RWPE1 (cell line): Measurements from ENCODE around the gene OR52I2.

Source experiments
- CTCF ChIA-PET: fragments of 350-600 bp; sonication (Branson Sonifier 250); formaldehyde crosslinking; extraction: SDS; loops from one replicate; lab custom pipeline; 2021; lab: Yijun Ruan, JAX
- POLR2A ChIA-PET: fragments of 400-600 bp; formaldehyde crosslinking; extraction: SDS; loops from one replicate; lab custom pipeline; 2020; ENCODE audit warnings: antibody characterized with exemption; ENCODE audit not compliant: low non-redundant PET; lab: Yijun Ruan, JAX
- DNase-seq: peaks from one replicate; pipeline ENCODE4 v3.0.0; 2012; ENCODE audit warnings: low spot score
- H3K27ac ChIP-seq: fragments of 450-650 bp; 2 replicates; pipeline ENCODE4 v1.5.1; 2017
- TF ChIP-seq, protein P1 (sequence below): fragments of 450-650 bp; conservative IDR thresholded peaks from 2 replicates; pipeline ENCODE4 v1.5.1; 2017; ENCODE audit warnings: low read depth, mild to moderate bottlenecking

Gene OR52I2

DNA sequence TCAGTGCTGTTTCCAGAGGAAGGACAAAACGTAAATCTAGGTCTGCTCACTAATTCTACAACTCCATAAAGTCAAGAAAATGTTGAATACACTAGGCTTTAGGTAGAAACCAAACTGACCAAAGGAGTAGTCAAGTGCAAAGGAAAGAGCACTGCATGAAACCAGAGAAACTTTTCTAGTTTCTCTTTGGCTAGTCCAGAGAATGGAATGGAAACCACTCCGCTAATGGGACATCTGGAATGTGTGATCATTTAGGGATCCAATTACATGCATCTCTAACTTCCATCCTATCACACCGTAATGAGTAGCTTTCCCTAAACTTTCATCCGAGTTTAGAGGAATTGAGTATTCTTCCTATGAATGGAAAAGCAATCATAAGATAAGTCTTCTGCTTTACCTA lies 34.1 kb upstream of the OR52I2 start:
- CTCF ChIA-PET, result interaction anchor here (0.6 to 1.7 kb wide), 2 partner anchors 9 to 360 kb away, joined by 3 to 6 read pairs; no protein-coding TSS in a partner anchor
- no peak for DNase-seq
- TF ChIP-seq, protein P1, sequence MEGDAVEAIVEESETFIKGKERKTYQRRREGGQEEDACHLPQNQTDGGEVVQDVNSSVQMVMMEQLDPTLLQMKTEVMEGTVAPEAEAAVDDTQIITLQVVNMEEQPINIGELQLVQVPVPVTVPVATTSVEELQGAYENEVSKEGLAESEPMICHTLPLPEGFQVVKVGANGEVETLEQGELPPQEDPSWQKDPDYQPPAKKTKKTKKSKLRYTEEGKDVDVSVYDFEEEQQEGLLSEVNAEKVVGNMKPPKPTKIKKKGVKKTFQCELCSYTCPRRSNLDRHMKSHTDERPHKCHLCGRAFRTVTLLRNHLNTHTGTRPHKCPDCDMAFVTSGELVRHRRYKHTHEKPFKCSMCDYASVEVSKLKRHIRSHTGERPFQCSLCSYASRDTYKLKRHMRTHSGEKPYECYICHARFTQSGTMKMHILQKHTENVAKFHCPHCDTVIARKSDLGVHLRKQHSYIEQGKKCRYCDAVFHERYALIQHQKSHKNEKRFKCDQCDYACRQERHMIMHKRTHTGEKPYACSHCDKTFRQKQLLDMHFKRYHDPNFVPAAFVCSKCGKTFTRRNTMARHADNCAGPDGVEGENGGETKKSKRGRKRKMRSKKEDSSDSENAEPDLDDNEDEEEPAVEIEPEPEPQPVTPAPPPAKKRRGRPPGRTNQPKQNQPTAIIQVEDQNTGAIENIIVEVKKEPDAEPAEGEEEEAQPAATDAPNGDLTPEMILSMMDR, result no peak
- no peak overlapping the region for H3K27ac ChIP-seq
- POLR2A ChIA-PET, result no interaction called here

DNA sequence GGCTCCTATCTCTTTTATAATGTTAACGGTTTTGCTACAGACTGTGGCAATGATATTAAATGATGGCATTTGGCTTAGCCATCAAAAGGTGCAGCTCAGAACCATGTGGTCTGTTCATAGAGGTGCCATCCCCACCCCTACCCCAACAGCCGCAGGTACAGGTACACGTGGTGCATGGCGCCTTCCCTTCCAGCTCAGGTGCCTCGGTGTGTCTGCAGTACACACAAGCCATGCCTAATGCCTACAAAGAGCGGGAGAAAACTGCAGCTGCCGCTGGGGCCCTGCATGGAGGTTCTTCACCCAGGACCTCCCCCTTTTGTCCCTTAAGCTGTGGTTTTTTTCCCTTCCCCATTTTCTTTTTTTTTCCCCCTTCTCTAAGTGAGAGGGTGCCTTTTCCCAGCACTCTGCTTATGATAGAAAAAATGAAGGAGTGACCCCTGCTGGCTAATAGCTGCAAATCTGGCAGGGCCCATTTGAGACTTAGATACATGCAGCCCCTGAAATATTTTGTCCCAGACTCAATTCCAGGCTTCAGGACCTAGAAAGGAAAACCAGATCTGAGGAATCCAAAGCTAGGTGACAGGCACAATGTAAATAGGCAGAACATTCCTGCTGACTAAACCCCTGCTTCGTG lies 30.1 kb upstream of the OR52I2 start:
- DNase-seq, result no peak
- ChIA-PET POLR2A (no interaction called here), CTCF (interaction anchor here (0.6 kb wide), 1 partner anchor 787 kb away, joined by 3 read pairs; no protein-coding TSS in a partner anchor)
- H3K27ac ChIP-seq, result no peak overlapping the region
- TF ChIP-seq, protein P1, result no peak

DNA sequence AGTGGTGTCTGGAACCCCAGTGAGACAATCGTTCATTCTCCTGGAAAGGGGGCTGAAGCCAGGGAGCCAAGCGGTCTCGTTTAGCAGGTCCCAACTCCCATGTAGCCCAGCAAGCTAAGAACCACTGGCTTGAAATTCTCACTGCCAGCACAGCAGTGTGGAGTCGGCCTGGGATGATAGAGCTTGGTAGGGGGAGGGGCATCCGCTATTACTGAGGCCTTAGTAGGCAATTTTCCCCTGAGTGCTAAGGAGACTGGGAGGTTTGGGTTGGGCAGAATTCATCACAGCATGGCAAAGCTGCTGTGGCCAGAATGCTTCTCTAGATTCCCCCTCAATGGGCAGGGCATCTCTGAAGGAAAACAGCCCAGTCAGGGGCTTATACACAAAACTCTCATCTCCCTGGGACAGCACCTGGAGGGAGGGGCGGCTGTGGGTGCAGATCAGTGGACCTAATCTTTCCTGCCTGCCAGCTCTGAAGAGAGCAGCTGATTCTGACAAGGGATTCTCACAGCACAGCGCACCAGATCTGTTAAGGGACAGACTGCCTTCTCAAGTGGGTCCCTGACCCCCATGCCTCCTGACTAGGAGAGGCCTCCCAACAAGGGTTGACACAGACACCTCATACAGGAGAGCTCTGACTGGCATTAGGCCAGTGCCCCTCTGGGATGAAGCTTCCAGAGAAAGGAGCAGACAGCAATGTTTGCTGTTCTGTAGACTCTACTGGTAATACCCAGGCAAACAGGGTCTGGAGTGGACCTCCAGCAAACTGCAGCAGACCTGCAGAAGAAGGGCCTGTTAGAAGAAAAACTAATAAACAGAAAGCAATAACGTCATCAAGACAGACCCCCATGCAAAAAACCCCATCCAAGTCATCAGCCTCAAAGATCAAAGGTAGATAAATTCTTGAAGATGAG lies 21.8 kb upstream of the OR52I2 start:
- ChIA-PET POLR2A (no interaction called here), CTCF (interaction anchor here (0.7 to 1.0 kb wide), 3 partner anchors 21 to 382 kb away, joined by 3 read pairs; no protein-coding TSS in a partner anchor)
- TF ChIP-seq, protein P1, result no peak
- H3K27ac ChIP-seq, result no peak overlapping the region
- no peak for DNase-seq

DNA sequence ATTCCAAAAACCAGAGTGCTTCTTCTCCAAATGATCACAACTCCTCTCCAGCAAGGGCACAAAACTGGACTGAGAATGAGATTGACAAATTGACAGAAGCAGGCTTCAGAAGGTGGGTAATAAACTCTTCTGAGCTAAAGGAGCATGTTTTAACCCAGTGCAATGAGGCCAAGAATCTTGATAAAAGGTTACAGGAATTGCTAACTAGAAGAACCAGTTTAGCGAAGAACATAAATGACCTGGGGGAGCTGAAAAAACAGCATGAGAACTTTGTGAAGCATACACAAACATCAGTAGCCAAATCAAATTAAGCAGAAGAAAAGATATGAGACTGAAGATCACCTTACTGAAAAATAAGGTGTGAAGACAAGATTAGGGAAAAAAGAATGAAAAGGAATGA lies 21.1 kb upstream of the OR52I2 start:
- H3K27ac ChIP-seq, result no peak overlapping the region
- DNase-seq, result no peak
- TF ChIP-seq, protein P1, result no peak
- CTCF ChIA-PET, result interaction anchor here (0.7 to 1.0 kb wide), 2 partner anchors 21 to 382 kb away, joined by 3 read pairs; no protein-coding TSS in a partner anchor
- POLR2A ChIA-PET, result no interaction called here

DNA sequence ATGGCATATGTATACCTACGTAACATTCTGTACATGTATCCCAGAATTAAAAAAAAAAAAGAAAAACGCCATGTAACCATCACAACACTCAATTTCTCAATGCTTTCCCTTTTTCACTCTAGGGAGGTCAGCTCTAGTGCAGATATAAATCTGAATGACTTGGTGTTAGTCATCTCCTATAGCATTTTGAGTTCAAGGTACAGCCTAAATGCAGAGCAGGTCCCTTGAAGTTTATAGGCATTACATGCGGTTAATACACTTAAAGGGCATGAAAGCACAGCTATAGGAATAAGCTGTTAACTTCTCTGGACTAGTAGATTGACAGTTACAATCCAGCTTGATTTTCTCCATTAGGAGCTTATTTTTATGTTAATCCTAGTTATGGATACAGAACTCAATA lies 16.2 kb upstream of the OR52I2 start:
- TF ChIP-seq, protein P1, result no peak
- ChIA-PET CTCF (no interaction called here), POLR2A (no interaction called here)
- no peak for DNase-seq
- no peak overlapping the region for H3K27ac ChIP-seq

DNA sequence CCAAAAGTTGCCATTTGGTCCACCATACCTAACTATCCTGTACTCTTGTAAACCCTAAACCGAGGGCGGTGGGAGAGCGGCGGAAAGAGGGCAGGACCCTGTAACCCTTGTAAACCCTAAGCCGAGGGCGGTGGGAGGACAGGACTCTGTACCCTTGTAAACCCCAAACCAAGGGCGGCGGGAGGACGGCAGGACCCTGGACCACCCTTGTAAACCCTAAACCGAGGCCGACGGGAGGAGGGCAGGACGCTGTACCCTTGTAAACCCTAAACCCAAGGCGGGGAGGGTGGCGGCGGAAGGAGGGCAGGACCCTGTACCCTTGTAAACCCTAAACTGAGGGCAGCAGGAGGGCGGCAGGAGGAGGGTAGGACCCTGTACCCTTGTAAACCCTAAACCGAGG lies 12.5 kb upstream of the OR52I2 start:
- TF ChIP-seq, protein P1, result no peak
- no peak for DNase-seq
- no peak overlapping the region for H3K27ac ChIP-seq
- ChIA-PET CTCF (interaction anchor here (0.6 kb wide), 1 partner anchor 39 kb away, joined by 3 read pairs; the partner anchor contains the start of gene TRIM68), POLR2A (no interaction called here)
